H1 (cell line): ENCODE data around the gene TLX1.

Experiments used
- BACH1 ChIP-seq: IDR thresholded peaks from 2 replicates; pipeline ENCODE4 v1.6.1; 2012; ENCODE audit warnings: low read length, improper control_type of control experiment
- CREB1 ChIP-seq: IDR thresholded peaks from 2 replicates; pipeline ENCODE4 v1.6.1; 2012; ENCODE audit warnings: inconsistent platforms
- EP300 ChIP-seq, 2 experiments: IDR thresholded peaks; 1 replicate in 1 of 2; 2 replicates in 1 of 2; pipeline ENCODE4 v1.6.1; 2011 to 2012; ENCODE audit warnings: low read depth in 2 of 2, low read length in 2 of 2, mild to moderate bottlenecking in 2 of 2, borderline replicate concordance in 1 of 2, inconsistent platforms in 1 of 2, moderate library complexity in 1 of 2
- JUN ChIP-seq: IDR thresholded peaks from 2 replicates; pipeline ENCODE4 v1.6.1; 2011; ENCODE audit warnings: low read depth, mild to moderate bottlenecking, improper control_type of control experiment, low read length
- MAFK ChIP-seq: IDR thresholded peaks from 2 replicates; pipeline ENCODE4 v1.6.1; 2012; ENCODE audit warnings: low read depth, mild to moderate bottlenecking, improper control_type of control experiment, low read length
- MAX ChIP-seq: IDR thresholded peaks from 2 replicates; pipeline ENCODE4 v1.6.1; 2012; ENCODE audit warnings: inconsistent platforms
- NANOG ChIP-seq: IDR thresholded peaks from 2 replicates; pipeline ENCODE4 v1.6.1; 2011; ENCODE audit warnings: low read length, low read depth, mild to moderate bottlenecking, inconsistent platforms; ENCODE audit not compliant: insufficient read depth, poor library complexity, severe bottlenecking
- NRF1 ChIP-seq: IDR thresholded peaks from 2 replicates; pipeline ENCODE4 v1.6.1; 2011; ENCODE audit warnings: mild to moderate bottlenecking, low read depth, low read length, improper control_type of control experiment
- POLR2AphosphoS5 ChIP-seq: IDR thresholded peaks from 2 replicates; pipeline ENCODE4 v1.6.1; 2011; ENCODE audit warnings: low read depth, low read length
- RFX5 ChIP-seq: IDR thresholded peaks from 2 replicates; pipeline ENCODE4 v1.6.1; 2011; ENCODE audit warnings: low read depth, low read length, improper control_type of control experiment, borderline replicate concordance
- YY1 ChIP-seq: IDR thresholded peaks from 2 replicates; pipeline ENCODE4 v1.6.1; 2011; ENCODE audit warnings: low read depth, mild to moderate bottlenecking, low read length
- TF ChIP-seq, protein P1 (sequence below), 3 experiments: IDR thresholded peaks; 1 replicate in 2 of 3; 2 replicates in 1 of 3; pipeline versions ENCODE4 v1.5.1 to v1.6.1; 2011; ENCODE audit warnings: low read length in 3 of 3, mild to moderate bottlenecking in 3 of 3, inconsistent platforms in 2 of 3, low read depth in 1 of 3, moderate library complexity in 1 of 3; ENCODE audit not compliant: insufficient read depth in 1 of 3; ENCODE audit errors: control extremely low read depth in 1 of 3
- TF ChIP-seq, protein P2 (sequence below): IDR thresholded peaks from 2 replicates; pipeline ENCODE4 v1.6.1; 2011; ENCODE audit warnings: low read depth, mild to moderate bottlenecking, low read length; ENCODE audit not compliant: insufficient read depth

DNA sequence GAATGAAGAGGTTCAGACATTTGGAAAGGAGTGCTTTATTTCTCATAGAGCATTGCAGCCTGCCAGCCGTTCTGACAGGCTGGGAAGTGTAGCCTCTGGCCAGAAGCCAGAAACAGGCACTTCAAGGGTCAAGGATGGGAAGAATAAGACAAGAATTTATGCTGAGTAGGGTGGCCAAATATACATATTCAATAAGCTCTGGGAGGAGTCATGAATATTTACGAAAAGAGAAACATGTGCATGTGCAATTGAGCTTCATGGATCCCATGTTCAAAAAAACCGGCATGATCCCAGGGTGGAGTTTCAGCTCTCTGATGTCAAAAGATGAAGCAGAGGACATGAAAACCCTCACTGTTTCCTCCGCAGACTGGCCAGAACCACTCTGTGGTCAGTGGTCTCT is 32.9 kb downstream of the TLX1 start:
- TF ChIP-seq BACH1: no peak
- TF ChIP-seq, protein P1, sequence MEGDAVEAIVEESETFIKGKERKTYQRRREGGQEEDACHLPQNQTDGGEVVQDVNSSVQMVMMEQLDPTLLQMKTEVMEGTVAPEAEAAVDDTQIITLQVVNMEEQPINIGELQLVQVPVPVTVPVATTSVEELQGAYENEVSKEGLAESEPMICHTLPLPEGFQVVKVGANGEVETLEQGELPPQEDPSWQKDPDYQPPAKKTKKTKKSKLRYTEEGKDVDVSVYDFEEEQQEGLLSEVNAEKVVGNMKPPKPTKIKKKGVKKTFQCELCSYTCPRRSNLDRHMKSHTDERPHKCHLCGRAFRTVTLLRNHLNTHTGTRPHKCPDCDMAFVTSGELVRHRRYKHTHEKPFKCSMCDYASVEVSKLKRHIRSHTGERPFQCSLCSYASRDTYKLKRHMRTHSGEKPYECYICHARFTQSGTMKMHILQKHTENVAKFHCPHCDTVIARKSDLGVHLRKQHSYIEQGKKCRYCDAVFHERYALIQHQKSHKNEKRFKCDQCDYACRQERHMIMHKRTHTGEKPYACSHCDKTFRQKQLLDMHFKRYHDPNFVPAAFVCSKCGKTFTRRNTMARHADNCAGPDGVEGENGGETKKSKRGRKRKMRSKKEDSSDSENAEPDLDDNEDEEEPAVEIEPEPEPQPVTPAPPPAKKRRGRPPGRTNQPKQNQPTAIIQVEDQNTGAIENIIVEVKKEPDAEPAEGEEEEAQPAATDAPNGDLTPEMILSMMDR (IDR thresholded peaks at IDR 0.05; ENCODE audit: control extremely low read depth in 1 of 3, insufficient read depth in 1 of 3, low read depth in 1 of 3, low read length in 3 of 3): no peak
- TF ChIP-seq EP300 (IDR thresholded peaks at IDR 0.05; ENCODE audit: borderline replicate concordance in 1 of 2, low read depth in 2 of 2, low read length in 2 of 2): no peak
- TF ChIP-seq RFX5: no peak
- no peak for TF ChIP-seq POLR2AphosphoS5
- TF ChIP-seq YY1: no peak
- no peak for TF ChIP-seq JUN
- no peak for TF ChIP-seq NANOG
- no peak for TF ChIP-seq MAFK
- TF ChIP-seq MAX: no peak
- no peak for TF ChIP-seq CREB1
- TF ChIP-seq NRF1: no peak
- TF ChIP-seq, protein P2, sequence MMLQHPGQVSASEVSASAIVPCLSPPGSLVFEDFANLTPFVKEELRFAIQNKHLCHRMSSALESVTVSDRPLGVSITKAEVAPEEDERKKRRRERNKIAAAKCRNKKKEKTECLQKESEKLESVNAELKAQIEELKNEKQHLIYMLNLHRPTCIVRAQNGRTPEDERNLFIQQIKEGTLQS: no peak
